Stimulated activated CD8-positive, alpha-beta memory T cell treated with anti-CD3 and anti-CD28 coated beads, Interleukin-7, amount 100 ng/mL, for 1 hour (primary cell): ENCODE measurements around the gene CHID1.

Experiments
- DNase-seq, 2 donors: peaks; one replicate each; pipeline ENCODE4 v3.0.0-alpha.2; 2020; ENCODE audit warnings: low read depth in 2 of 2

Gene CHID1

GRCh38 chr11:910589-911030, at the start of gene CHID1:
Gene CHID1, minus strand, starts transcription at chr11:910810. Its CDS starts 5,994 bp downstream, at chr11:904816.
- peak; percentile 63 to 65 for DNase-seq

- DNase-seq = no peak
These were observed 49.0 kb upstream of the CHID1 start for GRCh38 chr11:959608-960007.

- no peak for DNase-seq
These were observed 48.4 kb upstream of the CHID1 start for GRCh38 chr11:959027-959426.

DNA sequence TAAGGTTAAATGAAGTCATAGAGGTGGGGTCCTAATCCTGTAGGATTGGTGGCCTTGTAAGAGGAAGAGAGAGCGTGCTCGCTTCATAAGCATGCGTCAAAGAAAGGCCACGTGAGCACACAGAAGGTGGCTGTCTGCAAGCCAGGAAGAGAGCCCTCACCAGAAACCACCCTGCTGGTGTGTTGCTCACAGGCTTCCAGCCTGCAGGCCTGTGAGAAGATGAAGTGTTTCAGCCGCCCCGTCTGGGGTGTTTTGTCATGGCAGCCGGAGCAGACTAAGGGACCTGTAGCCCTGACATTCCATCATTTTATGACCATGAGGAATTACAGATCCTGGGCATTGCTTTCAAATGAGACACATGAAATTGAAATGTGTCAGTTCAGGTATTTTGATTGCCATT, 47.5 kb upstream of the CHID1 start:
- DNase-seq = no peak

DNA sequence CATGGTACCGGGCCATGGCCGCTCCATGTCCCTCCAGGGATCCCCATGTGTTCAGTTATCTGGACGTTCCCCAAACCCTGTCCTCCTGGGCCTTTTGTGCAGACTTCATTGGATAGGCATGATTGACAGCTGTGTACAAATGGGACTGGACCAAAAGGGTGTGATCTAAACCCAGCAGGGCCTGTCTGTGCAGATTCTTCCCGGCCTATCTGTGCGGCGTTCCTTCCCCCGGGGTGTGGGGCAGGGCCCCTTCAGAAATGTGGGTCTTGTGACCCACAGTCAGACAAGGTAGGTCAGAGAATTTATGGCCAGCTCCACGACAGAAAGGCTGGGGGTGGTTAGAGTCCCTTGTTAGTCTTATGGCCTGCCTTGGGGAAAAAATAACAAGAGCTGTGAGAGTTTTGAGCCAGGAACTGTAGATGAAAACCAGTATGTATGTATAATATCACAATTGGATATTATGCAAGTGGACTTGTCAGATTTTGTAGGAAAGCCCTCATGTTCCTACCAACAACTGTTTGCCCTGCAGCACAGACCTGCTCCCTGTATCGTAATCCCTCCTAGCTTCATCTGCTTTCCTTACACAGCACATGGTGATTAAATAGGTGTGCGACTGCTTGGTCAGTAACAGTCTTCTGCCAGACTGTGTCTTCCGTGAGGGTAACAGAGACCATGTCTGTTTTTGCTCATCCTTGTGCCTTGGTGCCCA, 46.8 kb upstream of the CHID1 start:
- no peak for DNase-seq

DNA sequence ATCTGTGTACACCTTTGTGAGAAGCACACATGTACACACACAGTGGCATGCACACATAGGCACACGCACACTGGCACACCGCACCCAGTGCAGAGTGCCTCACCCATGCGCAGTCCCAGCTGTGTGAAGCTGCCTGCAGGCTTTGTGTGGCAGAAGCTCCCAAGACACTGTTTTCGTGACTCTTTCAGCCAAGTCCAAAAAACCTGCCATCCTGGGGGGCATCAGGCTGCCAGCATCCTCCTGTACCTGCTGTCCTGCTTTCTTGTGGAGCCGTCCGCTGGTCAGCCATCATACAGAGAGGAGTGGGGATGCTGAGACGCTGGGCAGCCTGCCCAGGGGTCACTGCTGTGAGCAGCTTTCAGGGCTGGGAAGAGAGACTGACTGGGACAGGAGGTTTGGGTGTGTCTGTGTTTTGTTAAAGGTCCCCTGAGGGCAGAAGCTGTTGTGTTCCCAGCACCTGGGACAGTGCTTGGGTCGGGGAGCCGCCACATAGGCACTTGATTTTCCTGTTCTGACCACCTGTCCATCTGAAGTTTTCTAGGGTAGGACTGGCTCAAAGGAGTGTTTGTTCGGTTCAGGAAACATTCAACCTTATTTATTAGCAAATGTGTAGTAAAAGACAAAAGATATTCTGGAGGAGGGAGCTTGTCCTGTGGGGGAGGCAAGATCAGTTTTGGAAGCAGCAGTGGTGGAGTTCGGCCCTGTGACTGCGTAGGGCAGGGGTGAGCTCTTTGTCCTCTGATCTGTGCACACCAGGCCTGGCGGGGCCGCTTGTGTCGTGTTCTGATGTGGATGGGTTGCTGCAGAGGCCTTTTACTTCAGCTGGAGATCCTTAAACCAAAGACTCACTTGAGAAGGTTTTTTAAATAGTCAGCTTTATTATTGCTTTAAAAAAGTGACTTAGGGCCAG, 44.8 kb upstream of the CHID1 start:
- no peak for DNase-seq

GRCh38 chr11:954392-955153, 44.0 kb upstream of the CHID1 start:
- DNase-seq = no peak

- no peak for DNase-seq
These were observed 42.9 kb upstream of the CHID1 start for GRCh38 chr11:953512-953911.

DNA sequence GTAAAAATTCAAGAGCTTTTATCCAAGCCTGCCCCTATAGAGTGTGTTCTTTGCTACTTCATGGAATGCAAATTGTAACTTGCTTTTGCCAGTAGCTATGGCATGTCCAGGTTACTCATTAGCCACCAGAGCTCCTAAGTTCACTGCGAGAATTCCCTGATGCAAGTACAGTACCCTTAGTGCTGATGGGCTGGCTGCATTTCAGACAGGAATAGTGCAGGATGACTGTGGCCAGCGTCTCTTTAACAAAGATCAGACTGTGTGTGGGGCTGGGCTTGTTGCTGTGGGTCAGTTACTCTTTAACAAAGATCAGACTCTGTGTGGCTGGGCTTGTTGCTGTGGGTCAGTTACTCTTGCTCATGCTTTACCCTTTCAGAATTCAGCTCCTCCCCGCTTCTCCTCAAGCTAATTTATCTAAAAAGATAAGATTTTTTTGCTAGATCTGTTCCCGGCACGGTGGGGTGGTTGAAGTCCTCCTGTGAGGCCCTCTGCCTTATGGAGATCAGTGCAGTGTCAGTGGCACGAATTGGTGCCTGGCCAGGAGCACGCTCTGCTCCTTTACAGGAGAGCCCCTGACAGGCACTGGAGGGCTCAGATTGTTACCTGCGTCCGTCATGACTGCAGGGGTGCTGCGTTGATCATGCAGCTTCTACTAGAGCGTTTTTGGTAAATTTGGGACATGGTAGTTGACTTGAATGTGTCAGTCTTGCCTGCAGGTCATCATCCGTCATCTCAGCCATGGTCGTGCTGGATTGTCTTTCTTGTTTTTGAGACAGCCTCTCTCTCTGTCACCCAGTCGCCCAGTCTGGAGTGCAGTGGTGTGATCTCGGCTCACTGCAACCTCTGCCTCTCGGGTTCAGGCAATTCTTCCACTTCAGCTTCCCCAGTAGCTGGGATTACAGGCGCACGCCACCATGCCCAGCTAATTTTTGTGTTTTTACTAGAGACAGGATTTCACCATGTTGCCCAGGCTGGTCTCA, 42.1 kb upstream of the CHID1 start:
- DNase-seq = no peak

GRCh38 chr11:951507-951906, 40.9 kb upstream of the CHID1 start:
- no peak for DNase-seq

- DNase-seq = no peak
These were observed 37.1 kb upstream of the CHID1 start for GRCh38 chr11:947744-948143.

- DNase-seq = no peak
These were observed 35.4 kb upstream of the CHID1 start for GRCh38 chr11:945986-946385.

- no peak for DNase-seq
These were observed 34.3 kb upstream of the CHID1 start for GRCh38 chr11:944711-945470.

GRCh38 chr11:942823-943222, 32.2 kb upstream of the CHID1 start:
- DNase-seq = no peak

DNA sequence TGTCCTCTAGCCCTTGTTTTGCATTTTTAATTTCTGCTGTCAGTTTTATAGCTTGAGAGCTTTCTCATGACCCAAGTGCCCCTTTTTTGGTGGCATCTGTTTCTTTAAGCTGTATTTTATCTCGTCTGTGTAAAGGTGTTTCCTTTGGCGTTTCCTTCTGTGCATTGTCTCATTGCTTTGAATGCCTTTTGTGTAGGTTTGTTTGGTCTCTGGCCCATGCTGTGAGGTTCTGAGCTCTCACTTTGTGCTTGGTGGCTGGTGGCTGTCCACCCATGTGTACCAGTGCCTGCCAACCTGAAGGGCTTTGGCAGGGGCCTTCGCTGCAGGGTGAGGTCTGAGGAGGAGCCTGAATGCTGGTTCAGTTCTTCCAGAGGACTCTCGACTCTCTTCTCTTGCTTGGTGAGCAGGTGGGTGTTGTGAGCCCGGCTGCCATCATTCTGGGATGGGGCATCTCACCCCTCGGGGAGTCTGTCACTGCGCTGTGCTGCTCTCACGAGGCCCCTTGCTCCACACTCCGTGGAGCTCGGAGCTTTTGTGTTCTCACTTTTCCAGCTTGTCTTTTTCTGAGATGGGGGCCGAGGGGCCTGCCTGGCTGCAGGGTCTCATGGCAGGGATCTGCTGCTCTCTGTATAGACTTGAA, 30.0 kb upstream of the CHID1 start:
- no peak for DNase-seq

DNA sequence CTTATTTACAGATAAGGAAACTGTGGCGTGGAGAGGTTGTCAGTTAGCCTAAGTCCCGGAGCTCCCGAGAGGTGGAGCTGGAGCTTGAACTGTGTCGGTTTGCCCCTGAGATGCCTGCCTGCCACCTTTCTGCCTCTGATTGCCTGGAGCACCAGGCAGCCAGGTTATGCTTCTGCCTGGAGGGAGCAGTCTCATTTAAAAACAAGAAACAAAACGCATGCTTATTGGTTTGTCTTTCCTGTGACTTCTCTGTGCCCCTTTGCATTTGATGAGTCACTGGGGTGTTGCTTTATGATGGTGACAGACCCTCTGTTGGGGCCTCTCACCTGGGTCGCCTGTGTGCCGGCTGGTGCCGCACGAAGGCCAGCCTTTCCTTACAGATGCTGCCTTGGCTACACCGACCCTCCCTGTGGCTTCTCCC, 27.2 kb upstream of the CHID1 start:
- DNase-seq = no peak

GRCh38 chr11:936199-936598, 25.6 kb upstream of the CHID1 start:
- no peak for DNase-seq

DNA sequence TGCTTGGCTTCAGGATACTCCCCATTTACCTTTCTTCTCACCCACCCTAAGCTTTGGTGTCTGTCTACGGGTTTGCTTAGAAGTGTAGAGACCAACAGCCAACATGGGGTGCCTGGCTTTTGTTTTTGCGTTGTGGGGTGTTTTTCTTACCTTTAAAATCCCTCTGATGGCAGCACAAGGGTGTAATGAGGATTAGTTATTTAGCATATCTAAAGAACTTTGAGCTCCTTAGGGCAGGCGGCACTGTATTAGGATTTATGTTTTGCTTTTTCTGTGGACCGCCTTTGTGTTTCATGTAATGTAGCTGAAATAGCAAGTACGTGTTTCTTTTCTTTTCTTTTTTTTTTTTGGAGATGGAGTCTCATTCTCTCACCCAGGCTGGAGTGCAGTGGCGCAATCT, 23.9 kb upstream of the CHID1 start:
- DNase-seq = no peak

- no peak for DNase-seq
These were observed 23.3 kb upstream of the CHID1 start for GRCh38 chr11:933936-934335.
